ENCODE results near the gene PRM1.
A peak's percentile ranks its signal among the peaks of the same experiment; 100 is the strongest.

The PRM1 gene

DNA sequence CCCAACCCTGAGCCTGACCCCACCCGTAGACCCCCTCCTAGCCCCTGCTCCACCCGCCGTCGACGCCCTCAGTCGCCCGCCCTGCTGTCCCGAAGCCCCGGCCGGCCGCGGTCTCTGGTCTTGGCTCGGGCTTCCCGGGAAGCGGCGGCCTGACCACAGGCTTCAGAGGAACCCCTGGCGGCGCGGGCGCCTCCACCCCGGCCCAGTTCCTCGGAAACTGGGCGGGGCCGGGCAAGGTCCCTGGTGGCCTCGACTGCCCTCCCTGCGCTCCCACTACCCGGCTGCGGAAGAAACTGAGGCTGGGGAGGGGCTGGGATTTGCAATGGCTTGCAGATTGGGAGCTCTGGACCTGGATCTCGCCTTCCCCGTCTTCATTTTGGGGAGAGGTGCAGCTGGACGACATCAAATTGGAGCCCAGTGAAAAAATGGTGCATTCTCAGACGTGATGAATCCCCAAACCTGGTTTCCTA lies 24.4 kb downstream of the PRM1 start:
- TF ChIP-seq, protein P1, sequence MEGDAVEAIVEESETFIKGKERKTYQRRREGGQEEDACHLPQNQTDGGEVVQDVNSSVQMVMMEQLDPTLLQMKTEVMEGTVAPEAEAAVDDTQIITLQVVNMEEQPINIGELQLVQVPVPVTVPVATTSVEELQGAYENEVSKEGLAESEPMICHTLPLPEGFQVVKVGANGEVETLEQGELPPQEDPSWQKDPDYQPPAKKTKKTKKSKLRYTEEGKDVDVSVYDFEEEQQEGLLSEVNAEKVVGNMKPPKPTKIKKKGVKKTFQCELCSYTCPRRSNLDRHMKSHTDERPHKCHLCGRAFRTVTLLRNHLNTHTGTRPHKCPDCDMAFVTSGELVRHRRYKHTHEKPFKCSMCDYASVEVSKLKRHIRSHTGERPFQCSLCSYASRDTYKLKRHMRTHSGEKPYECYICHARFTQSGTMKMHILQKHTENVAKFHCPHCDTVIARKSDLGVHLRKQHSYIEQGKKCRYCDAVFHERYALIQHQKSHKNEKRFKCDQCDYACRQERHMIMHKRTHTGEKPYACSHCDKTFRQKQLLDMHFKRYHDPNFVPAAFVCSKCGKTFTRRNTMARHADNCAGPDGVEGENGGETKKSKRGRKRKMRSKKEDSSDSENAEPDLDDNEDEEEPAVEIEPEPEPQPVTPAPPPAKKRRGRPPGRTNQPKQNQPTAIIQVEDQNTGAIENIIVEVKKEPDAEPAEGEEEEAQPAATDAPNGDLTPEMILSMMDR (IDR thresholded peaks at IDR 0.05; ENCODE audit: extremely low read depth, missing control alignments), result no peak
- no peak for DNase-seq (ENCODE audit: low spot score)

DNA sequence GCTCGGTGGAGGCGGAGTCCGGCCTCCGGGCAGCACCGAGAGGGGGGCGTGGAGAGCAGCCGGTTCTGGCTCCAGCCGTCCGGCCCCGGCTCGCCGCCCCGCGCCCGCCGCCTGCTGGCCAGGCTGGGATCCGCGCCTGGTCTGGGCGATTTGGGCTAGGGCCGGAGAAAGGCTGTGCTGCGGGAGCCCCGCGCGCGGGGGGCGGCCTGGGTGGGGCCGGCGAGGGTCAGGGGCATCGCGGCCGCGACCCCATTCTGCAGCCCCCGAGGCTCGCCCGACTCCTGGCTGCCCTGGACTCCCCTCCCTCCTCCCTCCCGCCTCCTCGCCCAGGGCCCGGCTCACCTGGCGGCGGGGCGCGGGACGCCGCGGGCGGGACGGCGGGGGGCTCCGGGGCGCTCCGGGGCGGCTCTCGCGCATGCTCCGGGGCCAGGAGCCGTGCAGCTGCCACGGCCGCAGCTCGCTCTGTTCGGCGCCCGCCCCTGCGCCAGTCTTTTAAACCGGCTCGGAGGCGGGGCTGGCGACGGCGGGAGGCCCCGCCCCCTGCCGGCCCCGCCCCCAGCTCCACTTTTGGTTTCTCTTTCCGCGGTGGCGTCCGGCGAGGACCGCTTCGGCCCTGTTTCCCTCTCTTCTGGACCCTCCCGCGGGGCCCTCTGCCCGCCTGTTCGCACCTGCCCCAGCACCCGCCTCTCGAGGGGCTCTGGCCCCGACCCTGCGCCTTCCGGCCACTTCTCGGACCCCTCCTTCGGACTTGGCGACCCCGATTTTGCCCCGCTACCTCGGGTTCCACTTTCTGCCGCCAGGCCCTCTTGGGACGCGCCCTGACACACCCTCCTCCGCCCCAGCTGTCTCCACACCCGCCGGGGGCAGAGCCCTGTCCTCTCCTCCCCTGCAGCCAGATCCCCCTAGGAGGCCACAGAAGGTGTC lies 25.1 kb downstream of the PRM1 start, which contains the start of gene SOCS1:
Gene SOCS1, minus strand, starts transcription at position 468 of the 924 bp plus-strand sequence. CDS start 726 bp downstream, outside the sequence.
- TF ChIP-seq, protein P1 (IDR thresholded peaks at IDR 0.05; ENCODE audit: extremely low read depth, missing control alignments), result peak; percentile 84
- DNase-seq (ENCODE audit: low spot score), result peak; percentile 96

DNA sequence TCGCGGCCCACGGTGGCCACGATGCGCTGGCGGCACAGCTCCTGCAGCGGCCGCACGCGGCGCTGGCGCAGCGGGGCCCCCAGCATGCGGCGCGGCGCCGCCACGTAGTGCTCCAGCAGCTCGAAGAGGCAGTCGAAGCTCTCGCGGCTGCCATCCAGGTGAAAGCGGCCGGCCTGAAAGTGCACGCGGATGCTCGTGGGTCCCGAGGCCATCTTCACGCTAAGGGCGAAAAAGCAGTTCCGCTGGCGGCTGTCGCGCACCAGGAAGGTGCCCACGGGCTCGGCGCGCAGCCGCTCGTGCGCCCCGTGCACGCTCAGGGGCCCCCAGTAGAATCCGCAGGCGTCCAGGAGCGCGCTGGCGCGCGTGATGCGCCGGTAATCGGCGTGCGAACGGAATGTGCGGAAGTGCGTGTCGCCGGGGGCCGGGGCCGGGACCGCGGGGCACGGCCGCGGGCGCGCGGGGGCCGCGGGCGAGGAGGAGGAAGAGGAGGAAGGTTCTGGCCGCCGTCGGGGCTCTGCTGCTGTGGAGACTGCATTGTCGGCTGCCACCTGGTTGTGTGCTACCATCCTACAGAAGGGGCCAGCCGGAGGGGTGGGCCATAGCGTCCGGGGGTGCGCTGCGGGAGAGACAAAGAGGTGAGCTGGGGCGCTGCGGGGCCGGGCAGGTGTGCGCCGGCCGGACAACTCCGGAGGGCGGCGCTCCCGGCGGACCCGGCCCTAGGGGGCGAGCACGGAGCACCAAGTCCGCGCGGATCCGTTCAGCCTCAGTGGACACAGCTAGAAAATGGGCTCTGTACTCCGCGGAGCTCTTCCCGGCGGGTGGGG lies 26.0 kb downstream of the PRM1 start:
- TF ChIP-seq, protein P1 (IDR thresholded peaks at IDR 0.05; ENCODE audit: extremely low read depth, missing control alignments), result peak; percentile 28
- DNase-seq (ENCODE audit: low spot score), result peak; percentile 73

DNA sequence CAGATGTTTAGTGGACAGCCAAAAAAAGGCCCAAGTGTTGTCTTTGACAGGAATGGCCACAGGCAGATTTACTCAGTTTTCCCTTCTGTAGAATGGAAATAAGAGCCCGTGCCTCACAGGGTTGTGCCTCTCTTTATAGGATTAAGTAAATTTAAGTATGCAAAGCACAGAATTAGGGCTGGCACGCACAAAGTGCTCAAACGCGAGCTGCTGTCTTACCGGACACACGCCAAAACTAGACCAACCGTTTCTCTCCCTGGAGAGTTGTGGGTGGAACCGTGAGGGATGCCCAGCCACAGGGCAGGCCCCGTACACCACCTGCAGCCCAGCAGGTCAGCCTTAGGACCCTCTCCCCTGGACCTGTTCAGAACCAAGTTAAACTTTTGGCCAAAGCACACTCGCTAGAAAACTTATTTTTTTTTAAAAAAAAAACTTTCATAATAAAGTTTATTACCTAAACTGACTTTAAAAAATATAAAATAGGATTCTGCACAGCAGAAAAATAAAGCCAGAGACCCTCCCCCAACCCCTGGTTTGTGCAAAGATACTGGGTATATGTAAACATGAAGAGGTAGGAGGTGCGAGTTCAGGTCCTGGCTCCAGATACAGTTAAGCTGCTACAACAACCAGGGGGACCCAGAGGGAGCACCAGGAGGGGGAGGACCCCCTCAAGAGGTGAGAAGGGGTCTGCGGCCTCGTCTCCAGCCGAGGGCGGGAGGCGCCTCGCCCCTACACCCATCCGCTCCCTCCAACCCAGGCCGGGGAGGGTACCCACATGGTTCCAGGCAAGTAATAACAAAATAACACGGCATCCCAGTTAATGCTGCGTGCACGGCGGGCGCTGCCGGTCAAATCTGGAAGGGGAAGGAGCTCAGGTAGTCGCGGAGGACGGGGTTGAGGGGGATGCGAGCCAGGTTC lies 26.9 kb downstream of the PRM1 start:
- DNase-seq (ENCODE audit: low spot score), result peak; percentile 55
- TF ChIP-seq, protein P1 (IDR thresholded peaks at IDR 0.05; ENCODE audit: extremely low read depth, missing control alignments), result no peak

DNA sequence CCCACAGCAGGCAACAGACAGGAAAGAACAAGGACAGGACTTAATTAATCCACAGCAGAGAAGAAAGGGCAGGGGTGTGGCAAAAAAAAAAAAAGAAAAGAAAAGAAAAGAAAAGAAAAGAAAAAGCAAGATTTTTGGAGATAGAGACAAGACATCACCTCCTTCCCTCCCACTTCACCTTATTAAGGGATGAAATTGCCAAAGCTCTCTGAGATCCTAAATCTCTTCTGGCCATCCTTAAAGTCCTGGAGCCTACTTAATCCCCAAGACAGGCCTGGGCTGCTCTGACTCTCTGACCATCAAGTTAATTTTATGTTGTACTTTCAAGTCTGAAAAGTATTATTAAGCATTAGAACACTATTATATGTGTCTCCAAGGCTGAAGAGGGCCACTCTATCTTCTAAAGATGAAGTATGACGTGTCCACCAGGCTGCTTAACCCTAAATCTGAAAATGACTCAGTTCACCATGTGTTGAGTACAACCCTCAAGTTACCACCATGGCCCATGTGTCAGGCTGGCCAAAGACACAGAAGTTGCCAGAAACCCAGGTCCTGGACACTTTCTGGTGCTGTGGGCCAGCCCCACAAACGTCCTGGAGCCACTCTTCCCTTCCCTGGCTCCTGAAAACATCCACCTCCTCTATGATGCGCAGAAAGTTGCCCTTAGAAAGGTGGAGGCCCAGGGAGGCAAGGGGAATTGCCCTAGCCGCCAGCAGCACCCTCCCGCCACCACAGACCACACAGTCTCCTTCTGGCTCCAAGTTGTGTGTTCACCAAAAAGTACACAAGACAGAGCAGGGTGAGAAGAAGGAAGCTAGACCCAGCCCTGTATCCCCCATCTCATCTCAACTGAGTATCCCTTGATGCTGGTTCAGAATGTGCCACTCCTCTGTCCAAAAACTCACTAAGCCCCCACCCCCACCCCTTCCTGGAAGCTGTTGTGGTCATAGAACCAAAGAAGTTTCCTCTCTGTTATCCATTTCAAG lies 27.8 kb downstream of the PRM1 start:
- DNase-seq (ENCODE audit: low spot score), result no peak
- TF ChIP-seq, protein P1 (IDR thresholded peaks at IDR 0.05; ENCODE audit: extremely low read depth, missing control alignments), result no peak

DNA sequence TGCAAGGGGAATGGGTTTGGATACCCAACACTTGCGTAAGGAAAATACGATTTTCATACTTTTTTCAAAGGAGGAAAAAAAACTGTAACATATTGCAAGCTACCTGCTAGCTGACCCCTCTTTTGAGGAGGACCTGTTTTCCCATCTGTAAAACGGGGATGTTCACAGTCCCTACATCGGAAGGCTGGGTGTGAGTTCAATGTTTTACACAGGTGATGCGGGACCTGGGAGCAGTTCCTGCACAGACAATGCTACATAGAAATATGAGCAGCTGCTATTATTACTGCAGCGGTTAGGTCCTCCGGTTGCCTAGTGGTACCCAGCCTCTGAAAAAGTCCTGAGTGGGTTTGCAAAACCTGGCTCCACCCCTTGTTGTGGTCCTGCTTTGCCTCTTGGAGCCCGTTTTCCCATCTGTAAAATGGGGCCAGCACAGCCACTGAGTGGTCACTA lies 28.6 kb downstream of the PRM1 start:
- DNase-seq (ENCODE audit: low spot score), result no peak
- TF ChIP-seq, protein P1 (IDR thresholded peaks at IDR 0.05; ENCODE audit: extremely low read depth, missing control alignments), result no peak
